CD4-positive, CD25-positive, alpha-beta regulatory T cell (primary cell): ENCODE data around the gene RAB25. TPM values are rescaled to one million over a fixed set of nuclear protein-coding genes. Genes with fewer than 3 reads are reported as not detected.

ENCODE experiments used
- ATAC-seq, 2 donors: fragments of 150-1000 bp; cut with Tn5 transposase; one replicate each; pipeline ENCODE4 v1.10.0; 2021; ENCODE audit warnings: low read depth in 2 of 2, moderate number of reproducible peaks in 2 of 2, moderate library complexity in 1 of 2
- DNase-seq, 3 donors: peaks; one replicate each; pipeline versions ENCODE4 v3.0.0 to v3.0.0-alpha.2; 2012 to 2022; ENCODE audit warnings: mixed read lengths in 1 of 3
- H3K27ac ChIP-seq: one replicate; pipeline ENCODE4 v1.7.0; 2013; ENCODE audit warnings: mild to moderate bottlenecking, low read length; ENCODE audit not compliant: insufficient read depth, poor library complexity, severe bottlenecking
- H3K27me3 ChIP-seq: one replicate; pipeline ENCODE4 v1.7.0; 2013; ENCODE audit warnings: low read length; ENCODE audit not compliant: control insufficient read depth, insufficient read depth
- H3K36me3 ChIP-seq: one replicate; pipeline ENCODE4 v1.7.0; 2013; ENCODE audit warnings: mild to moderate bottlenecking, low read length, moderate library complexity; ENCODE audit not compliant: control insufficient read depth, insufficient read depth
- H3K4me1 ChIP-seq: 2 replicates; pipeline ENCODE4 v1.7.0; 2013; ENCODE audit warnings: mild to moderate bottlenecking, low read length; ENCODE audit not compliant: insufficient read depth, control insufficient read depth, poor library complexity, severe bottlenecking
- H3K4me3 ChIP-seq: one replicate; pipeline ENCODE4 v1.7.0; 2013; ENCODE audit warnings: low read depth, mild to moderate bottlenecking, low read length, moderate library complexity
- H3K9me3 ChIP-seq, 2 experiments: 1 replicate in 1 of 2; 2 replicates in 1 of 2; pipeline ENCODE4 v1.7.0; 2013; ENCODE audit warnings: low read length in 2 of 2, mild to moderate bottlenecking in 1 of 2, moderate library complexity in 1 of 2; ENCODE audit not compliant: control insufficient read depth in 2 of 2
- H3K27ac Mint-ChIP-seq, 3 donors: one replicate each; pipeline ENCODE4 v1.8.0; 2020 to 2022; ENCODE audit warnings: mild to moderate bottlenecking in 3 of 3, mixed read lengths in 3 of 3, moderate library complexity in 2 of 3
- H3K27me3 Mint-ChIP-seq: one replicate; pipeline ENCODE4 v1.8.0; 2022; ENCODE audit warnings: mild to moderate bottlenecking, mixed read lengths
- H3K36me3 Mint-ChIP-seq: one replicate; pipeline ENCODE4 v1.8.0; 2020; ENCODE audit warnings: mixed read lengths
- H3K4me1 Mint-ChIP-seq, 4 donors: one replicate each; pipeline ENCODE4 v1.8.0; 2020 to 2022; ENCODE audit warnings: mixed read lengths in 4 of 4, mild to moderate bottlenecking in 1 of 4
- H3K4me3 Mint-ChIP-seq, 4 donors: one replicate each; pipeline ENCODE4 v1.8.0; 2020 to 2022; ENCODE audit warnings: mild to moderate bottlenecking in 4 of 4, mixed read lengths in 4 of 4, moderate library complexity in 3 of 4
- H3K9me3 Mint-ChIP-seq, 7 donors: one replicate each; pipeline ENCODE4 v1.8.0; 2020 to 2022; ENCODE audit warnings: mixed read lengths in 7 of 7, mild to moderate bottlenecking in 3 of 7, moderate library complexity in 2 of 7
- polyA plus RNA-seq, 4 donors: library from polyadenylated mRNA; unstranded; fragments of 300-500 nt; fragmentation: Illumina TruSeq; gene quantifications; one replicate each; pipeline ENCODE4 v1.2.3, GENCODE V29; 2021
- total RNA-seq: library from RNA; stranded (reverse); gene quantifications from one replicate; pipeline ENCODE4 v1.2.3, GENCODE V29; 2022

RAB25 gene
- total and polyA plus RNA-seq, 5 donors from 2014 or later: 0.83 to 1.7 (median 1.0) TPM

DNA sequence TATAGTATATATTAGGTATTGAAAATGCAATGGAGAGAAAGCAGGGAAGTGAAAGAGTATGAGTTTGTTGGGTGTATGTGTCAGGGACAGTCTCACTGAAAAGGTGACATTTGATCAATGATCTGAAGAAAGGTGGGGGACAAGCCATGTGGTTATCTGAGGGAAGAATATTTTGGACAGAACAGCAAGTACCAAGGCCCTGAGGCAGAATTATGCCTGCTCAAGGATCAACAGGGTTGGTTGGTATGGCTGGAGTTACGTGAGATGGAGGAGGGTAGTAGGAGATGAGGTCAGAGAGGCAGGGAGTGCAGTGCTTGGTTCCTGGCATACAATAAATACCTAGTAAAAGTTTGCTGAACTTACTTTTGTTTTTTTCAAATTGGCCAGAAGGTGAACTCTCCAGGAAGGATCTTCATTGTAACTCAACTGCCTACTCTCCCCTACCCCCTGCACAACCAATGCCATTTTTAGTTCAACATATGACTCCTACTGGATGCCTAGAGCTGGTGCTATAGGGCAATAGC lies 4.6 kb upstream of the RAB25 start:
- Histone ChIP-seq H3K4me1 (peaks cover 22% of the 10 kb centered on the region), H3K27me3 (no peaks in the 10 kb centered on the region), H3K27ac (no peak overlapping the region), H3K36me3 (peaks cover 5% of the 10 kb centered on the region), H3K4me3 (no peak overlapping the region), H3K9me3 (no peaks in the 10 kb centered on the region)
- Mint-ChIP-seq H3K27ac (no peak overlapping the region), H3K4me3 (peak overlapping the region; percentile 17 to 91 (median 40)), H3K4me1 (peaks cover 14 to 40% (median 23%) of the 10 kb centered on the region in 4 donors), H3K9me3 (no peaks in the 10 kb centered on the region), H3K27me3 (no peaks in the 10 kb centered on the region), H3K36me3 (no peaks in the 10 kb centered on the region)
- ATAC-seq: no peak
- no peak for DNase-seq

DNA sequence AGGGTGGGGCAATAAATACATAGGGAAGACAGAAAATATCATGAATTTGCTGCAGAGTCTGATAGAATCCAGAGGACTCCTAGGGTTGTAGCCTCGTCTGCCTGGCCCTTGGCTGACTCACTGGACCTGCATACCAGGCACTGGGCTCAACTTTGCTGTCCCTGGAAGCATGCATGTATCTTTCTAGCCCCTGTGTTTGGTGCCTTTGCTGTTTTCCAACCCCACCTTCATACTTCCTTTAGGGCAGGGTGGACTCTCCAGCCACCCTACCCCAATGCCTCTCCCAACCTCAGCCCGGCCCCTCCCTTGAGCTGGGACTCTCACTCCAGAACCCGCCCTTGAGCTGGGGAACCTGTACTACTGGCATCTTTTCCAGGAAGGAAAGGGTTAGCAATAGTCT lies 1.2 kb downstream of the RAB25 start:
- H3K36me3 ChIP-seq: peaks cover 5% of the 10 kb centered on the region
- H3K4me3 ChIP-seq: no peak overlapping the region
- peaks cover 2% of the 10 kb centered on the region for H3K4me1 ChIP-seq
- Mint-ChIP-seq H3K4me1 (peaks cover 0 to 9% (median 7%) of the 10 kb centered on the region in 4 donors), H3K27ac (no peak overlapping the region), H3K4me3 (peak overlapping the region in 1 of 4 donors; percentile 47), H3K9me3 (no peaks in the 10 kb centered on the region), H3K27me3 (peaks cover 4% of the 10 kb centered on the region), H3K36me3 (no peaks in the 10 kb centered on the region)
- DNase-seq: no peak
- ATAC-seq: no peak
- H3K9me3 ChIP-seq: no peaks in the 10 kb centered on the region
- no peak overlapping the region for H3K27ac ChIP-seq
- H3K27me3 ChIP-seq: no peaks in the 10 kb centered on the region

DNA sequence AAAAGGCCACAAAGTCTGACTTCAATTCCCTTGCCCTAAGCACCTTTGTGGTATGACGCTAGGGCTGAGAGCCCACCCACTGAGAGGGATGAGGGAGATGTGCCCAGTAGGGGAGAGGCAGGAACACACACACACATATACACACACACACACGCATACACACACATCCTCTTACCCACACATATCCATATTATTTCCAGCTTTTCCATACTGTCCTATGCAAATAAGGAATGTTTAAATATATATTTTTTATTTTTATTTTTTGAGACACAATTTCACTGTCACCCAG lies 3.0 kb downstream of the RAB25 start:
- no peaks in the 10 kb centered on the region for H3K36me3 Mint-ChIP-seq
- H3K27me3 Mint-ChIP-seq: peaks cover 4% of the 10 kb centered on the region
- no peaks in the 10 kb centered on the region for H3K27me3 ChIP-seq
- H3K27ac Mint-ChIP-seq: no peak overlapping the region
- H3K4me3 Mint-ChIP-seq: no peak overlapping the region
- no peaks in the 10 kb centered on the region for H3K9me3 ChIP-seq
- no peak for DNase-seq
- no peak overlapping the region for H3K4me3 ChIP-seq
- no peaks in the 10 kb centered on the region for H3K9me3 Mint-ChIP-seq
- peaks cover 2% of the 10 kb centered on the region for H3K4me1 ChIP-seq
- H3K4me1 Mint-ChIP-seq: peaks cover 0 to 8% (median 6%) of the 10 kb centered on the region in 4 donors
- no peaks in the 10 kb centered on the region for H3K36me3 ChIP-seq
- no peak overlapping the region for H3K27ac ChIP-seq
- ATAC-seq: no peak

DNA sequence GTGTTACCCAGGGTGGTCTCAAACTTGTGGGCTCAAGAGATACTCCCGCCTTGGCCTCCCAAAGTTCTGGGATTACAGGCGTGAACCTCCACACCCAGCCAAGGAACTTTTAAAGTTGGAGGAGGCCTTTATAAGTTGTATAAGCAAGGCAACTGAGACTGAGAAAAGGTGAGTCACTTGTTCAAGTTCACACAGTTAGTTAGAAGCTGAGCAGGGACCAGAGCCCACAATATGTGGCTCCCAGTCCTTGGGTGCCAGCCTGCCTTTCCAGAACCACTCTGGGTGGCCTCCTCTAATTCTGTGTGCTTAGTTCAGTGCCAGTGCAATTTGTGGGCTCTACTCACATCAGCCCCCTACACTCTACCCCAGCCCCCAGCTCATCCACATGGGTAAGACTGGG lies 3.7 kb downstream of the RAB25 start:
- no peaks in the 10 kb centered on the region for H3K36me3 ChIP-seq
- no peak overlapping the region for H3K27ac Mint-ChIP-seq
- H3K27me3 ChIP-seq: no peaks in the 10 kb centered on the region
- H3K27me3 Mint-ChIP-seq: peaks cover 4% of the 10 kb centered on the region
- no peaks in the 10 kb centered on the region for H3K9me3 ChIP-seq
- H3K36me3 Mint-ChIP-seq: no peaks in the 10 kb centered on the region
- no peak for ATAC-seq
- H3K4me1 Mint-ChIP-seq: peaks cover 0 to 8% (median 6%) of the 10 kb centered on the region in 4 donors
- H3K4me3 Mint-ChIP-seq: no peak overlapping the region
- no peak overlapping the region for H3K27ac ChIP-seq
- H3K4me1 ChIP-seq: peaks cover 2% of the 10 kb centered on the region
- no peaks in the 10 kb centered on the region for H3K9me3 Mint-ChIP-seq
- DNase-seq: no peak
- H3K4me3 ChIP-seq: no peak overlapping the region

DNA sequence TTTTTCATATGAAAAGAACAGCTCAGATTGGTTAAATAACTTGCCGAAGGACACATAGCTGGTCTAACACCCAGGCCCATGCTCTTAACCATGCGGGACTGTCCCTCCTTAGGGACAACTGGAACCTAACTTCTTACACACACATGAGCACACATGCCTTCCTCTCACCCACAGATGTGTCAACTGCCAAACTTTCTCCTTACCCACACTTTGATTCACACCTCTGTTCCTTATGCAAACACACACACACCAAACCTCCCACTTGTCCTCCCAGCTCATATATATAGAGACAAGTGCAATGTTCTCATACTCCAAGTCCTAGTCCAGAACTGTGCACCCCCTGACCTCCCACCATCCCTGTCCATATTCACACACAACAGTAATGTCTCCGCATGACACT lies 4.3 kb downstream of the RAB25 start:
- no peaks in the 10 kb centered on the region for H3K9me3 ChIP-seq
- H3K36me3 ChIP-seq: no peaks in the 10 kb centered on the region
- H3K27ac ChIP-seq: no peak overlapping the region
- Mint-ChIP-seq H3K27me3 (peaks cover 4% of the 10 kb centered on the region), H3K27ac (peak overlapping the region in 2 of 3 donors; percentile 29 to 73), H3K36me3 (no peaks in the 10 kb centered on the region), H3K4me3 (no peak overlapping the region), H3K4me1 (peaks cover 0 to 8% (median 6%) of the 10 kb centered on the region in 4 donors), H3K9me3 (no peaks in the 10 kb centered on the region)
- DNase-seq: no peak
- H3K4me1 ChIP-seq: peaks cover 2% of the 10 kb centered on the region
- no peak for ATAC-seq
- no peaks in the 10 kb centered on the region for H3K27me3 ChIP-seq
- H3K4me3 ChIP-seq: no peak overlapping the region

DNA sequence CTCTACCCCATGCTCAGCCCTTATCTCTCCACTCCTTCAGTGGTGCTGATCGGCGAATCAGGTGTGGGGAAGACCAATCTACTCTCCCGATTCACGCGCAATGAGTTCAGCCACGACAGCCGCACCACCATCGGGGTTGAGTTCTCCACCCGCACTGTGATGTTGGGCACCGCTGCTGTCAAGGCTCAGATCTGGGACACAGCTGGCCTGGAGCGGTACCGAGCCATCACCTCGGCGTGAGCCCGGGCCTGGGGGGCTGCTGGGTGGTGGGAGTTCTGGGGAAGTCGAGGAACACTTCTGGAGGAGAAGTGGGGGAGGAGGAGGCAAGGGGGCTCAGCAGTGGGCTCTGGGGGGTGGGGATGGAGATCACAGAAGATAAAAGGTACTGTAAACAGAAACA lies 4.9 kb downstream of the RAB25 start:
- H3K4me3 ChIP-seq: no peak overlapping the region
- no peak overlapping the region for H3K27ac ChIP-seq
- no peaks in the 10 kb centered on the region for H3K36me3 ChIP-seq
- peaks cover 2% of the 10 kb centered on the region for H3K4me1 ChIP-seq
- H3K27ac Mint-ChIP-seq: peak overlapping the region in 1 of 3 donors; percentile 73
- DNase-seq (no peak), ATAC-seq (no peak)
- peaks cover 4% of the 10 kb centered on the region for H3K27me3 Mint-ChIP-seq
- H3K36me3 Mint-ChIP-seq: no peaks in the 10 kb centered on the region
- H3K4me1 Mint-ChIP-seq: peaks cover 0 to 8% (median 6%) of the 10 kb centered on the region in 4 donors
- H3K9me3 ChIP-seq: no peaks in the 10 kb centered on the region
- no peak overlapping the region for H3K4me3 Mint-ChIP-seq
- H3K27me3 ChIP-seq: no peaks in the 10 kb centered on the region
- no peaks in the 10 kb centered on the region for H3K9me3 Mint-ChIP-seq

DNA sequence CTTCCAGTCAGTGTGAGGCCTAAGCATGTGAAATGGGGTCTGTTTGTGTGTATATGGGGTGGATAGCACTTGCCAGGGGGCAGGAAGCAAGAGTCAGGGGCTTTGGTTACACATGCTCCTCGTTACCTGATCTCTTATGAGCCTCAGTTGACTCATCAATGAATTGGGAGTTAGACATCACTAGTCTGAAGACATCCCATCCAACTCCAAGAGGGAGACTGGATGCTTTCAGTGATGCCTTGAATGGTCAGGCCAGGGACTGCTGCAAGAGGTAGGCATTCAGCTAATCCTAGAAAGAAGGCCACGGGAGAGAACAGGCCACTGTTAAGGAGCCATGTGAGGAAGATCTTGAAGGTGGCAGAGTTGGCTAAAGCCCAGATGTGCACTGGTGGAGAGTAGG lies 6.3 kb downstream of the RAB25 start:
- Mint-ChIP-seq H3K4me1 (peaks cover 0 to 8% (median 6%) of the 10 kb centered on the region in 4 donors), H3K9me3 (no peaks in the 10 kb centered on the region), H3K36me3 (no peaks in the 10 kb centered on the region), H3K27ac (peak overlapping the region in 1 of 3 donors; percentile 56), H3K27me3 (peaks cover 4% of the 10 kb centered on the region), H3K4me3 (no peak overlapping the region)
- Histone ChIP-seq H3K27ac (no peak overlapping the region), H3K4me1 (peaks cover 2% of the 10 kb centered on the region), H3K36me3 (no peaks in the 10 kb centered on the region), H3K4me3 (no peak overlapping the region), H3K27me3 (no peaks in the 10 kb centered on the region), H3K9me3 (no peaks in the 10 kb centered on the region)
- DNase-seq (no peak), ATAC-seq (no peak)
